H1 (cell line): ENCODE results near the gene SLC10A6. TPM values are rescaled to one million over a fixed set of nuclear protein-coding genes. Genes with fewer than 3 reads are reported as not detected.

Experiments
- CTCF ChIA-PET: fragments of 300-600 bp; sonication (Branson Sonifier 250); formaldehyde crosslinking; loops from one replicate; lab custom pipeline; 2021; ENCODE audit not compliant: partially characterized antibody; lab: Charles Lee
- POLR2A ChIA-PET: fragments of 300-600 bp; sonication (Branson Sonifier 250); formaldehyde crosslinking; loops from one replicate; lab custom pipeline; 2021; ENCODE audit warnings: inconsistent platforms; ENCODE audit not compliant: partially characterized antibody; lab: Charles Lee
- DNase-seq, 2 experiments: peaks; one replicate each; pipeline versions ENCODE4 v3.0.0 to v3.0.0-alpha.2; 2010 to 2022; ENCODE audit warnings: low spot score in 2 of 2, low read depth in 1 of 2, mixed read lengths in 1 of 2
- FAIRE-seq: peaks from 2 replicates; lab custom pipeline; 2011; peaks lifted over from hg19 to GRCh38; lab: Jason Lieb, UNC
- H2AFZ ChIP-seq: 2 replicates; pipeline ENCODE4 v1.8.1; 2012; ENCODE audit warnings: low read length, inconsistent platforms
- H2AK5ac ChIP-seq: 2 replicates; pipeline ENCODE4 v1.6.1; 2013; ENCODE audit warnings: low read depth, low read length
- H2BK120ac ChIP-seq: replicated peaks from 2 replicates; pipeline ENCODE3; 2013; ENCODE audit warnings: low read depth, low read length, inconsistent platforms
- H2BK12ac ChIP-seq: 2 replicates; pipeline ENCODE4 v1.6.1; 2013; ENCODE audit warnings: low read depth, low read length
- H2BK15ac ChIP-seq: 2 replicates; pipeline ENCODE4 v1.6.1; 2013; ENCODE audit warnings: low read length
- H2BK20ac ChIP-seq: 2 replicates; pipeline ENCODE4 v1.6.1; 2013; ENCODE audit warnings: low read length
- H2BK5ac ChIP-seq: 2 replicates; pipeline ENCODE4 v1.6.1; 2013; ENCODE audit warnings: low read depth, low read length
- H3K14ac ChIP-seq: 2 replicates; pipeline ENCODE4 v1.6.1; 2013; ENCODE audit warnings: inconsistent platforms; ENCODE audit not compliant: insufficient read length
- H3K18ac ChIP-seq: 2 replicates; pipeline ENCODE4 v1.6.1; 2013; ENCODE audit warnings: low read length; ENCODE audit errors: extremely low read depth
- H3K23ac ChIP-seq: 2 replicates; pipeline ENCODE4 v1.6.1; 2013; ENCODE audit warnings: inconsistent platforms; ENCODE audit not compliant: insufficient read length
- H3K23me2 ChIP-seq: 2 replicates; pipeline ENCODE4 v1.6.1; 2013; ENCODE audit warnings: low read depth, low read length
- H3K27ac ChIP-seq: 2 replicates; pipeline ENCODE4 v1.6.1; 2011; ENCODE audit warnings: low read depth, low read length, inconsistent platforms
- H3K27me3 ChIP-seq, 4 experiments: replicated peaks in 1 of 4; 1 replicate in 1 of 4; 2 replicates in 3 of 4; pipeline versions ENCODE4 v1.6.1 to v1.8.1; 2011 to 2013; ENCODE audit warnings: low read length in 3 of 4, mild to moderate bottlenecking in 3 of 4, inconsistent platforms in 2 of 4, mixed read lengths in 2 of 4, moderate library complexity in 1 of 4; ENCODE audit not compliant: control insufficient read depth in 3 of 4, insufficient read depth in 3 of 4; ENCODE audit errors: extremely low read depth in 1 of 4
- H3K36me3 ChIP-seq, 4 experiments: 2 replicates each; pipeline versions ENCODE4 v1.6.1 to v1.8.1; 2011 to 2013; ENCODE audit warnings: mild to moderate bottlenecking in 4 of 4, low read length in 3 of 4, moderate library complexity in 2 of 4, control low read depth in 1 of 4, inconsistent platforms in 1 of 4; ENCODE audit not compliant: insufficient read depth in 4 of 4, control insufficient read depth in 2 of 4
- H3K4ac ChIP-seq: replicated peaks from 2 replicates; pipeline ENCODE3; 2013; ENCODE audit warnings: low read length, low read depth, mixed read lengths, inconsistent platforms; ENCODE audit not compliant: insufficient read length
- H3K4me1 ChIP-seq, 4 experiments: replicated peaks in 1 of 4; 1 replicate in 1 of 4; 2 replicates in 3 of 4; pipeline versions ENCODE4 v1.6.1 to v1.8.1; 2011 to 2013; ENCODE audit warnings: low read length in 3 of 4, inconsistent platforms in 2 of 4, mixed read lengths in 1 of 4; ENCODE audit not compliant: insufficient read depth in 4 of 4, control insufficient read depth in 3 of 4
- H3K4me2 ChIP-seq, 2 experiments: 2 replicates each; pipeline versions ENCODE4 v1.6.1 to v1.8.1; 2011 to 2013; ENCODE audit warnings: low read depth in 2 of 2, low read length in 2 of 2, control low read depth in 1 of 2, inconsistent platforms in 1 of 2, mild to moderate bottlenecking in 1 of 2; ENCODE audit not compliant: insufficient read depth in 1 of 2
- H3K4me3 ChIP-seq, 4 experiments: fragments of 200-600, 300-600 bp in 1 of 4; sonication (generic), shearing (Covaris generic), sonication (Bioruptor Twin) in 1 of 4; 2 replicates each; pipeline versions ENCODE4 v1.5.1 to v1.8.1; 2011 to 2016; ENCODE audit warnings: low read length in 4 of 4, low read depth in 3 of 4, control low read depth in 2 of 4, inconsistent platforms in 2 of 4, mild to moderate bottlenecking in 2 of 4, mixed read lengths in 1 of 4, moderate library complexity in 1 of 4; ENCODE audit not compliant: insufficient read depth in 2 of 4; ENCODE audit errors: extremely low read depth in 1 of 4
- H3K56ac ChIP-seq: replicated peaks from 2 replicates; pipeline ENCODE3; 2013; ENCODE audit warnings: low read depth, mild to moderate bottlenecking, mixed read lengths, low read length, inconsistent platforms; ENCODE audit not compliant: insufficient read length
- H3K79me1 ChIP-seq: 2 replicates; pipeline ENCODE4 v1.6.1; 2013; ENCODE audit warnings: low read depth, low read length, control low read depth
- H3K79me2 ChIP-seq, 2 experiments: 2 replicates each; pipeline versions ENCODE4 v1.6.1 to v1.8.1; 2012 to 2013; ENCODE audit warnings: low read length in 2 of 2, mild to moderate bottlenecking in 2 of 2, inconsistent platforms in 1 of 2; ENCODE audit not compliant: insufficient read depth in 2 of 2, control insufficient read depth in 1 of 2
- H3K9ac ChIP-seq, 4 experiments: replicated peaks in 1 of 4; 1 replicate in 1 of 4; 2 replicates in 3 of 4; pipeline versions ENCODE4 v1.6.1 to v1.8.1; 2011 to 2013; ENCODE audit warnings: low read depth in 3 of 4, low read length in 3 of 4, control low read depth in 2 of 4, mild to moderate bottlenecking in 2 of 4, moderate library complexity in 2 of 4, inconsistent platforms in 1 of 4; ENCODE audit errors: extremely low read depth in 1 of 4
- H3K9me3 ChIP-seq, 2 experiments: 2 replicates each; pipeline versions ENCODE4 v1.6.1 to v1.8.1; 2012 to 2013; ENCODE audit warnings: mild to moderate bottlenecking in 2 of 2, moderate library complexity in 2 of 2, control low read depth in 1 of 2, inconsistent platforms in 1 of 2, low read depth in 1 of 2, low read length in 1 of 2, mixed read lengths in 1 of 2; ENCODE audit not compliant: insufficient read depth in 2 of 2
- H4K20me1 ChIP-seq, 2 experiments: replicated peaks in 1 of 2; 2 replicates each; pipeline versions ENCODE3 to v1.8.1; 2011 to 2013; ENCODE audit warnings: inconsistent platforms in 2 of 2, low read length in 2 of 2, mild to moderate bottlenecking in 1 of 2; ENCODE audit not compliant: insufficient read depth in 2 of 2, control insufficient read depth in 1 of 2
- H4K5ac ChIP-seq: 2 replicates; pipeline ENCODE4 v1.6.1; 2013; ENCODE audit warnings: low read length, low read depth, mixed read lengths, inconsistent platforms; ENCODE audit not compliant: insufficient read length
- H4K8ac ChIP-seq: 2 replicates; pipeline ENCODE4 v1.8.0; 2013; ENCODE audit warnings: mild to moderate bottlenecking, moderate library complexity, low read length, inconsistent platforms; ENCODE audit not compliant: insufficient read depth; ENCODE audit errors: extremely low read depth
- H4K91ac ChIP-seq: replicated peaks from 2 replicates; pipeline ENCODE3; 2013; ENCODE audit warnings: low read length, mixed read lengths, inconsistent platforms; ENCODE audit not compliant: insufficient read length
- BCL11A ChIP-seq, 2 experiments: IDR thresholded peaks; one replicate each; pipeline ENCODE4 v1.6.1; 2011; ENCODE audit warnings: low read depth in 2 of 2, low read length in 2 of 2, mild to moderate bottlenecking in 2 of 2
- CREB1 ChIP-seq: IDR thresholded peaks from 2 replicates; pipeline ENCODE4 v1.6.1; 2012; ENCODE audit warnings: inconsistent platforms
- CTCF ChIP-seq, 3 experiments: IDR thresholded peaks; 1 replicate in 2 of 3; 2 replicates in 1 of 3; pipeline versions ENCODE4 v1.5.1 to v1.6.1; 2011; ENCODE audit warnings: low read length in 3 of 3, mild to moderate bottlenecking in 3 of 3, inconsistent platforms in 2 of 3, low read depth in 1 of 3, moderate library complexity in 1 of 3; ENCODE audit not compliant: insufficient read depth in 1 of 3; ENCODE audit errors: control extremely low read depth in 1 of 3
- EGR1 ChIP-seq: IDR thresholded peaks from 2 replicates; pipeline ENCODE4 v1.6.1; 2011; ENCODE audit warnings: low read depth, low read length, borderline replicate concordance
- GTF2F1 ChIP-seq: IDR thresholded peaks from 2 replicates; pipeline ENCODE4 v1.6.1; 2012; ENCODE audit warnings: low read depth, low read length, improper control_type of control experiment, borderline replicate concordance
- HDAC6 ChIP-seq: IDR thresholded peaks from one replicate; pipeline ENCODE4 v1.7.1; 2012; ENCODE audit warnings: low read depth, mild to moderate bottlenecking, inconsistent platforms, low read length, moderate library complexity
- RAD21 ChIP-seq, 2 experiments: IDR thresholded peaks in 1 of 2; conservative IDR thresholded peaks in 1 of 2; 2 replicates each; pipeline ENCODE4 v1.6.1; 2011; ENCODE audit warnings: low read depth in 2 of 2, low read length in 2 of 2, improper control_type of control experiment in 1 of 2, inconsistent platforms in 1 of 2, mild to moderate bottlenecking in 1 of 2, moderate library complexity in 1 of 2
- TEAD4 ChIP-seq: IDR thresholded peaks from 2 replicates; pipeline ENCODE4 v1.6.1; 2012; ENCODE audit warnings: low read depth, low read length, inconsistent platforms, mixed read lengths
- WGBS, 2 experiments: shearing (Covaris generic) in 1 of 2; methylation state at CpG; one replicate each; pipeline versions ENCODE4 v1.1.6 to v1.1.7; 2013 to 2015; ENCODE audit warnings: low lambda C conversion rate in 2 of 2, mixed read lengths in 2 of 2, inconsistent platforms in 1 of 2, low coverage in 1 of 2, missing lambda C conversion rate in 1 of 2; ENCODE audit not compliant: insufficient replicate concordance in 2 of 2, insufficient coverage in 1 of 2, insufficient read length in 1 of 2; ENCODE audit errors: extremely low coverage in 1 of 2, missing lambda C conversion rate in 1 of 2; 5-methylcytosine and 5-hydroxymethylcytosine counted together
- polyA plus RNA-seq, 7 experiments: library from polyadenylated mRNA; depleted of rRNA in 3 of 7; stranded (reverse) in 5 of 7; unstranded in 2 of 7; fragments of >200 nt in 5 of 7; fragments of 200-250 nt in 2 of 7; gene quantifications; 1 replicate in 5 of 7; 2 replicates in 1 of 7; 4 replicates in 1 of 7; pipeline versions ENCODE4 v1.2.1 to v1.2.3, GENCODE V29; 2011 to 2013; ENCODE audit warnings: missing spikeins in 2 of 7, mixed read lengths in 2 of 7
- total RNA-seq: library from RNA; stranded (reverse); fragmentation: NEBNext Ultra II Directional; extraction: Animal tissue kit (Norgen Biotek cat#: 25700); gene quantifications from 2 replicates; pipeline ENCODE4 v1.2.1, GENCODE V29; 2021

SLC10A6 gene
- total and polyA plus RNA-seq, 2 of the 8 experiments (the other 6 are each of a cell fraction or from before 2014, with no cell fraction given), result not detected

GRCh38 chr4:86818841-86819240 lies 30.3 kb downstream of the SLC10A6 start:
- Histone ChIP-seq H3K4ac (no peak overlapping the region), H3K4me1 (peaks cover 0 to 3% (median 0%) of the 10 kb centered on the region in 4 experiments; a peak in 1 of 7 replicates), H2AK5ac (no peak overlapping the region), H3K79me1 (no peaks in the 10 kb centered on the region), H3K27me3 (no peaks in the 10 kb centered on the region), H3K23me2 (no peaks in the 10 kb centered on the region), H2BK20ac (no peak overlapping the region), H3K23ac (no peak overlapping the region), H3K36me3 (peaks cover 0 to 22% (median 10%) of the 10 kb centered on the region in 4 experiments; a peak in 6 of 8 replicates), H4K91ac (no peak overlapping the region), H3K9me3 (no peaks in the 10 kb centered on the region), H4K5ac (no peak overlapping the region), H2BK15ac (no peak overlapping the region), H3K4me2 (no peak overlapping the region), H3K79me2 (no peaks in the 10 kb centered on the region)
- CTCF ChIA-PET, result interaction anchor here (1.0 to 4.9 kb wide), 10 partner anchors 11 to 332 kb away, joined by 3 to 20 read pairs (median 6); no protein-coding TSS in a partner anchor
- 88% methylated on average over 3 of the region's 3 CpGs; no CpG with 5 or more reads in 1 of the 2 experiments for whole genome bisulfite sequencing, 2 experiments
- DNase-seq, result no peak
- TF ChIP-seq GTF2F1 (no peak), HDAC6 (no peak), CTCF (IDR thresholded peaks at IDR 0.05; ENCODE audit: control extremely low read depth in 1 of 3, insufficient read depth in 1 of 3, low read depth in 1 of 3, low read length in 3 of 3) (peak in 2 of 3 experiments; percentile 23 to 31; a peak in 2 of 4 replicates), TEAD4 (no peak), CREB1 (no peak), RAD21 (IDR thresholded peaks at IDR 0.05 in 1 of 2, conservative IDR thresholded peaks at IDR 0.05 in 1 of 2; ENCODE audit: low read depth in 2 of 2, low read length in 2 of 2) (peak; percentile 12 to 28; a peak in 3 of 4 replicates), BCL11A (IDR thresholded peaks at IDR 0.05; ENCODE audit: low read depth in 2 of 2, low read length in 2 of 2) (no peak), EGR1 (no peak)
- TF ChIP-seq, all 59 proteins: peak for 2
- H3K18ac ChIP-seq, result no peak overlapping the region
- no peak overlapping the region for H3K56ac ChIP-seq
- H2BK12ac ChIP-seq, result no peak overlapping the region
- no peak overlapping the region for H3K9ac ChIP-seq
- no peak overlapping the region for H3K27ac ChIP-seq
- H4K20me1 ChIP-seq, result no peaks in the 10 kb centered on the region
- FAIRE-seq, result no peak
- POLR2A ChIA-PET, result interaction anchor here (0.7 to 1.5 kb wide), 2 partner anchors 72 to 225 kb away, joined by 3 read pairs; no protein-coding TSS in a partner anchor
- H2BK120ac ChIP-seq, result no peak overlapping the region
- no peak overlapping the region for H3K14ac ChIP-seq
- no peak overlapping the region for H3K4me3 ChIP-seq
- H2AFZ ChIP-seq, result no peak overlapping the region
- H4K8ac ChIP-seq, result no peak overlapping the region
- H2BK5ac ChIP-seq, result no peak overlapping the region
